Common myeloid progenitor, CD34-positive (primary cell): ENCODE results near the gene XPR1.
"Not testable (repeated sequence)": the region's sequence is repeated elsewhere in the genome, so short reads cannot be mapped to it uniquely, and the experiment has no call there.

Experiments used
- CTCF ChIA-PET: fragments of 350-600 bp; sonication (Branson Sonifier 250); formaldehyde crosslinking; loops from one replicate; lab custom pipeline; 2021; ENCODE audit warnings: antibody characterized with exemption; lab: Charles Lee
- POLR2A ChIA-PET: fragments of 350-600 bp; sonication (Branson Sonifier 250); formaldehyde crosslinking; loops from one replicate; lab custom pipeline; 2021; ENCODE audit warnings: antibody characterized with exemption; lab: Charles Lee
- DNase-seq, 3 donors: peaks; one replicate each; pipeline versions ENCODE4 v3.0.0 to v3.0.0-alpha.2; 2013
- H3K27ac ChIP-seq, 2 experiments: 1 replicate in 1 of 2; 2 replicates in 1 of 2; pipeline ENCODE4 v1.7.0; 2013; ENCODE audit warnings: inconsistent platforms in 2 of 2, low read length in 2 of 2, mild to moderate bottlenecking in 2 of 2, low read depth in 1 of 2, moderate library complexity in 1 of 2; ENCODE audit not compliant: severe bottlenecking in 2 of 2, insufficient read depth in 1 of 2, poor library complexity in 1 of 2
- H3K27me3 ChIP-seq, 5 experiments: replicated peaks in 2 of 5; 1 replicate in 3 of 5; 2 replicates in 2 of 5; pipeline versions ENCODE4 v1.6.1 to v1.7.0; 2013; ENCODE audit warnings: low read length in 4 of 5, mild to moderate bottlenecking in 2 of 5, moderate library complexity in 2 of 5, inconsistent platforms in 1 of 5; ENCODE audit not compliant: insufficient read depth in 5 of 5, control insufficient read depth in 4 of 5
- H3K36me3 ChIP-seq, 4 experiments: 1 replicate in 2 of 4; 2 replicates in 2 of 4; pipeline versions ENCODE4 v1.6.1 to v1.7.0; 2013; ENCODE audit warnings: low read length in 3 of 4, control low read depth in 1 of 4, mild to moderate bottlenecking in 1 of 4; ENCODE audit not compliant: control insufficient read depth in 4 of 4, insufficient read depth in 4 of 4
- H3K4me1 ChIP-seq, 4 experiments: 1 replicate in 3 of 4; 2 replicates in 1 of 4; pipeline versions ENCODE4 v1.6.1 to v1.7.1; 2013; ENCODE audit warnings: low read length in 3 of 4, mild to moderate bottlenecking in 3 of 4, control low read depth in 1 of 4, inconsistent platforms in 1 of 4, moderate library complexity in 1 of 4; ENCODE audit not compliant: control insufficient read depth in 4 of 4, insufficient read depth in 4 of 4; ENCODE audit errors: control extremely low read depth in 1 of 4
- H3K4me3 ChIP-seq, 7 experiments: 1 replicate in 4 of 7; 2 replicates in 3 of 7; pipeline versions ENCODE4 v1.5.1 to v1.7.0; 2013; ENCODE audit warnings: mild to moderate bottlenecking in 7 of 7, low read length in 6 of 7, moderate library complexity in 6 of 7, inconsistent platforms in 2 of 7, low read depth in 2 of 7, control low read depth in 1 of 7; ENCODE audit not compliant: insufficient read depth in 4 of 7, control insufficient read depth in 1 of 7; ENCODE audit errors: extremely low read depth in 1 of 7
- H3K9me3 ChIP-seq, 5 experiments: 1 replicate in 4 of 5; 2 replicates in 1 of 5; pipeline versions ENCODE4 v1.6.1 to v1.7.1; 2013; ENCODE audit warnings: low read length in 4 of 5, mild to moderate bottlenecking in 2 of 5, inconsistent platforms in 1 of 5, low read depth in 1 of 5, moderate library complexity in 1 of 5; ENCODE audit not compliant: control insufficient read depth in 4 of 5, insufficient read depth in 2 of 5; ENCODE audit errors: control extremely low read depth in 1 of 5
- WGBS: methylation state at CpG from one replicate; pipeline ENCODE4 v1.1.5; 2013; ENCODE audit not compliant: insufficient coverage; 5-methylcytosine and 5-hydroxymethylcytosine counted together

Gene XPR1

DNA sequence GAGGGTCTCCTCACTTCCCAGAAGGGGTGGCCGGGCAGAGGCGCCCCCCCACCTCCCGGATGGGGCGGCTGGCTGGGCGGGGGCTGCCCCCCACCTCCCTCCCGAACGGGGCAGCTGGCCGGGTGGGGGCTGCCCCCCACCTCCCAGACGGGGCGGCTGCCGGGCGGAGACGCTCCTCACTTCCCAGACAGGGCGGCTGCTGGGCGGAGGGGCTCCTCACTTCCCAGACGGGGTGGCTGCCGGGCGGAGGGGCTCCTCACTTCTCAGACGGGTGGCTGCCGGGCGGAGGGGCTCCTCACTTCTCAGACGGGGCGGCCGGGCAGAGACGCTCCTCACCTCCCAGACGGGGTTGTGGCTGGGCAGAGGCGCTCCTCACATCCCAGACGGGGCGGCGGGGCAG lies 78.9 kb downstream of the XPR1 start:
- CTCF ChIA-PET, H3K27ac ChIP-seq, H3K4me3 ChIP-seq, H3K27me3 ChIP-seq, H3K36me3 ChIP-seq, POLR2A ChIA-PET, H3K4me1 ChIP-seq, DNase-seq: not testable (repeated sequence)
- 96% methylated on average over 19 of the region's 30 CpGs for WGBS
- peaks cover 0 to 20% (median 3%) of the 10 kb centered on the region in 5 experiments for H3K9me3 ChIP-seq

DNA sequence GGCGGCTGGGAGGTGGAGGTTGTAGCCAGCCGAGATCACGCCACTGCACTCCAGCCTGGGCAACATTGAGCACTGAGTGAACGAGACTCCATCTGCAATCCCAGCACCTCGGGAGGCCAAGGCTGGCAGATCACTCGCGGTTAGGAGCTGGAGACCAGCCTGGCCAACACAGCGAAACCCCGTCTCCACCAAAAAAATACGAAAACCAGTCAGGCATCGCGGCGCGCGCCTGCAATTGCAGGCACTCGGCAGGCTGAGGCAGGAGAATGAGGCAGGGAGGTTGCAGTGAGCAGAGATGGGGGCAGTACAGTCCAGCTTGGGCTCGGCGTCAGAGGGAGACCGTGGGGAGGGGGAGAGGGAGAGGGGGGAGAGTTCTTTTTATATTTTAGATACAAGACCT lies 79.4 kb downstream of the XPR1 start:
- H3K27me3 ChIP-seq, POLR2A ChIA-PET, H3K4me1 ChIP-seq, CTCF ChIA-PET, H3K36me3 ChIP-seq, H3K4me3 ChIP-seq, DNase-seq, H3K27ac ChIP-seq: not testable (repeated sequence)
- peaks cover 0 to 22% (median 3%) of the 10 kb centered on the region in 5 experiments for H3K9me3 ChIP-seq
- WGBS, result no CpG with 5 or more reads among the region's 19 CpGs

DNA sequence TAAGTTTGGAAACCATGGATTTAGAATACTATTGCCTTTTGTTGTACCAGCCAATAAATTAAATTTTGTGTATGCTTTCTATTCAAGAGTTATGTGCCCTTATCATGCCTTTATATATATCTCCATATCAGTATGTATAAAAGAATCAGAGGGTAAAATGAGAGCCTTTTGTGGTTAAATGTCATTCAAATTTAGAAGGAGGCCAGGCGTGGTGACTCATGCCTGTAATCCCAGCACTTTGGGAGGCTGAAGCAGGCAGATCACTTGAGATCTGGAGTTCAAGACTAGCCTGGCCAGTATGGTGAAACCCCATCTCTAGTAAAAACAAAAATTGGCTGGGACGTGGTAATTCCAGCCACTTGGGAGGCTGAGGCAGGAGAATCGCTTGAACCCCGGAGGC lies 88.9 kb downstream of the XPR1 start:
- H3K27me3 ChIP-seq, result no peaks in the 10 kb centered on the region
- WGBS, result 98% methylated on average over 4 of the region's 4 CpGs
- no peak for DNase-seq
- H3K9me3 ChIP-seq, result peaks cover 0 to 8% (median 2%) of the 10 kb centered on the region in 5 experiments
- H3K27ac ChIP-seq, result no peak overlapping the region
- peaks cover 0 to 4% (median 0%) of the 10 kb centered on the region in 4 experiments for H3K36me3 ChIP-seq
- no peaks in the 10 kb centered on the region for H3K4me1 ChIP-seq
- H3K4me3 ChIP-seq, result no peak overlapping the region
- POLR2A ChIA-PET, result no interaction called here
- CTCF ChIA-PET, result interaction anchor here (0.7 kb wide), 1 partner anchor 171 kb away, joined by 3 read pairs; no protein-coding TSS in a partner anchor

DNA sequence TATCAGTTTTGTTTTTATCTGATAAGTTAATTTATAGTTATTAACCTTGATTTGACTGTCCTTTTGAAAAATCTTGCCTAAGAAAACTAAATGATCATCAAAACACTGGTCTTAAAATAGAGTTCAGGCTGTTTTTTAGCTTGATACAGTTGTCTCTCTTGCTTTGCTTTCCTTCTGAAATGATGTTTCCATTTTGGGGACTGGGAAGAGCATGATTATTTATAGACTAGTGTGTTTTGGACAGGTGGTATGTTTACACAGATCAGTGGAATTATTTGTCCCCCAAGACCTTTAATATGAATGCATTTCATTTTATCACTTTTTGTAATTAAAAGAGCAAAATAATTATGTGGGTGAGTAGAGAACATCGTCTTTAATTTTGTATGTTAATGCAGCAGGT lies 90.8 kb downstream of the XPR1 start:
- H3K4me3 ChIP-seq, result no peak overlapping the region

DNA sequence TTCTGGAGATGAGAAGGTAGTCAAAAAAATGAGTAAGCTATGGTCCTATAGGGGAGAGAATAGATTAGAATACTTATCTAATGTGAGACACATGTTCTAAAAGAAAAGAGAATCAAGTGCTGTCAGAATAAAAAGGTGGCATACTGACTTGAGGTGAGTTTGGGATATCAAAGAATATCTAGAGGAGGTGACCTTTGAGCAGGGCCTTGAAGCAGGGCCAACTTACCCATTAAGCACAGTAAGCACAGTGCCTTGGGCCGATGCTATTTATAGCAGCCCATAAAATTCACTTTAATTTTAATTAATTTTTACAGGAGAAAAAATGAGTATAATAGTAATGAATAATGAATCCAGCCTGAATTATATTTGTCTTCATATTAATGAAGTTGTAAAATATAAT lies 92.2 kb downstream of the XPR1 start:
- ChIA-PET CTCF (no interaction called here), POLR2A (no interaction called here)
- Histone ChIP-seq H3K27ac (no peak overlapping the region), H3K9me3 (peaks cover 2 to 13% (median 6%) of the 10 kb centered on the region in 5 experiments), H3K36me3 (no peaks in the 10 kb centered on the region), H3K4me1 (no peaks in the 10 kb centered on the region), H3K4me3 (no peak overlapping the region), H3K27me3 (no peaks in the 10 kb centered on the region)
- DNase-seq, result no peak
- WGBS, result no CpG with 5 or more reads among the region's 1 CpG

More for the DNA sequence above, 90.8 kb downstream of the XPR1 start:
- no peak overlapping the region for H3K27ac ChIP-seq
- H3K9me3 ChIP-seq, result peaks cover 0 to 8% (median 3%) of the 10 kb centered on the region in 5 experiments
- no peaks in the 10 kb centered on the region for H3K4me1 ChIP-seq
- CTCF ChIA-PET, result no interaction called here
- H3K27me3 ChIP-seq, result no peaks in the 10 kb centered on the region
- no peak for DNase-seq
- POLR2A ChIA-PET, result no interaction called here
- no CpG with 5 or more reads among the region's 1 CpG for WGBS
- peaks cover 0 to under 1% (median 0%) of the 10 kb centered on the region in 4 experiments for H3K36me3 ChIP-seq

DNA sequence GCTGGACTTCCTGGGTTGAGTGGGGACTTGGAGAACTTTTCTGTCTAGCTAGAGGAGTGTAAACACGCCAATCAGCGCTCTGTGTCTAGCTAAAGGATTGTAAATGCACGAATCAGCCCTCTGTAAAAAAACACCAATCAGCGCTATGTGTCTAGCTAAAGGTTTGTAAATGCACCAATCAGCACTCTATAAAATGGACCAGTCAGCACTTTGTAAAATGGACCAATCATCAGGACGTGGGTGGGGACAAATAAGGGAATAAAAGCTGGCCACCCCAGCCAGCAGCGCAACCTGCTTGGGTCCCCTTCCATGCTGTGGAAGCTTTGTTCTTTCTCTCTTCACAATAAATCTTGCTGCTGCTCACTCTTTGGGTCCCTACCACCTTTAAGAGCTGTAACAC lies 94.2 kb downstream of the XPR1 start:
- H3K27ac ChIP-seq, H3K27me3 ChIP-seq, CTCF ChIA-PET, H3K4me3 ChIP-seq, H3K36me3 ChIP-seq, H3K4me1 ChIP-seq, DNase-seq, POLR2A ChIA-PET: not testable (repeated sequence)
- peaks cover 7 to 23% (median 14%) of the 10 kb centered on the region in 5 experiments for H3K9me3 ChIP-seq
- WGBS, result 100% methylated on average over 6 of the region's 6 CpGs

DNA sequence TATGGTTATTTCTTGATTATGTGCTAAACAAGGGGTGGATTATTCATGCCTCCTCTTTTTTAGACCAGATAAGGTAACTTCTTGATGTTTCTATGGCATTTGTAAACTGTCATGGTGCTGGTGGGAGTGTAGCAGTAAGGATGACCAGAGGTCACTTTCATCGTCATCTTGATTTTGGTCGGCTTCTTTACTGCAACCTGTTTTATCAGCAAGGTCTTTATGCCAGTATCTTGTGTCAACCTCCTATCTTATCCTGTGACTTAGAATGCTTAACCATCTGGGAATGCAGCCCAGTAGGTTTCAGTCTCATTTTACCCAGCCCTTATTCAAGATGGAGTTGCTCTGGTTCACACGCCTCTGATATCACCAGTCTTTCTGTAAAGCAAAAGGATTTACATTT lies 95.9 kb downstream of the XPR1 start:
- H3K4me1 ChIP-seq, H3K4me3 ChIP-seq, CTCF ChIA-PET, H3K27me3 ChIP-seq, H3K27ac ChIP-seq, H3K36me3 ChIP-seq, POLR2A ChIA-PET, DNase-seq: not testable (repeated sequence)
- 100% methylated on average over 2 of the region's 3 CpGs for WGBS
- peaks cover 10 to 32% (median 20%) of the 10 kb centered on the region in 5 experiments for H3K9me3 ChIP-seq
